ENCODE measurements around the gene HACL1.
A peak's percentile ranks its signal among the peaks of the same experiment; 100 is the strongest.

Gene HACL1

GRCh38 chr3:15601399-15602145 is at the start of gene HACL1, which contains the start of gene BTD:
HACL1 (minus strand) TSS chr3:15601569; CDS start chr3:15601463, 106 bp downstream.
BTD (plus strand) TSS chr3:15601745; CDS start chr3:15635440, 33,695 bp downstream.
- DNase-seq: peak; percentile 99

GRCh38 chr3:15649858-15650257 is 48.5 kb upstream of the HACL1 start:
- no peak for DNase-seq

GRCh38 chr3:15649341-15649740 is 48.0 kb upstream of the HACL1 start:
- DNase-seq: no peak

GRCh38 chr3:15647611-15648167 is 46.3 kb upstream of the HACL1 start:
- DNase-seq: peak; percentile 45

GRCh38 chr3:15646851-15647511 is 45.6 kb upstream of the HACL1 start:
- no peak for DNase-seq

- DNase-seq: no peak
Measured at GRCh38 chr3:15645740-15646501, 44.6 kb upstream of the HACL1 start.

GRCh38 chr3:15645246-15645645 is 43.9 kb upstream of the HACL1 start:
- no peak for DNase-seq

- no peak for DNase-seq
Measured at GRCh38 chr3:15638891-15639262, 37.5 kb upstream of the HACL1 start.

- DNase-seq: no peak
Measured at GRCh38 chr3:15638193-15638890, 37.0 kb upstream of the HACL1 start.

GRCh38 chr3:15637131-15637951 is 36.0 kb upstream of the HACL1 start:
- no peak for DNase-seq

- DNase-seq: no peak
Measured at GRCh38 chr3:15636028-15636709, 34.8 kb upstream of the HACL1 start.

GRCh38 chr3:15635121-15635661 is 33.8 kb upstream of the HACL1 start:
- no peak for DNase-seq

GRCh38 chr3:15634671-15635070 is 33.3 kb upstream of the HACL1 start:
- no peak for DNase-seq

- DNase-seq: no peak
Measured at GRCh38 chr3:15633766-15634598, 32.6 kb upstream of the HACL1 start.

- no peak for DNase-seq
Measured at GRCh38 chr3:15633159-15633558, 31.8 kb upstream of the HACL1 start.

GRCh38 chr3:15632212-15632580 is 30.8 kb upstream of the HACL1 start:
- no peak for DNase-seq

- no peak for DNase-seq
Measured at GRCh38 chr3:15631426-15632211, 30.2 kb upstream of the HACL1 start.

- DNase-seq: no peak
Measured at GRCh38 chr3:15630646-15631350, 29.4 kb upstream of the HACL1 start.
